Cardiac septum (tissue), 1 donor: ENCODE data around the gene TUT1. TPM values are rescaled to one million over a fixed set of nuclear protein-coding genes. Genes with fewer than 3 reads are reported as not detected.

ENCODE experiments used
- microRNA-seq: library from miRNA; unstranded; fragments of <30 nt; microRNA quantifications from one replicate; pipeline ENCODE4 v1.2.0, GENCODE V29; 2020
- total RNA-seq: library from RNA; stranded (reverse); fragmentation: NEBNext Ultra II Directional; extraction: Animal tissue kit (Norgen Biotek cat#: 25700); gene quantifications from one replicate; pipeline ENCODE4 v1.2.1, GENCODE V29; 2021
- donor health status: DM: no; HTN: no; CAD: no.

TUT1 gene
- total RNA-seq, 1 donor from 2014 or later = 11.7 TPM

Small RNA genes within 50 kb of the gene (microRNA-seq; reads per million reads assigned to microRNA genes)
- gene MIR6747 = not detected

Other genes starting within 250 kb of the TUT1 start
- gene SCGB1A1, start 172.5 kb downstream of the TUT1 start, total RNA-seq = not detected
- 485 TPM for gene AHNAK, start 44.7 kb downstream of the TUT1 start, total RNA-seq
- 735 TPM for gene EEF1G, start 17.6 kb downstream of the TUT1 start, total RNA-seq
- 36.8 TPM for gene MTA2, start 10.3 kb upstream of the TUT1 start, total RNA-seq
- 29.6 TPM for gene EML3, start 21.3 kb upstream of the TUT1 start, total RNA-seq
- 6.0 TPM for gene ROM1, start 21.7 kb upstream of the TUT1 start, total RNA-seq
- 16.0 TPM for gene B3GAT3, start 30.5 kb upstream of the TUT1 start, total RNA-seq
- 99.8 TPM for gene GANAB, start 55.1 kb upstream of the TUT1 start, total RNA-seq
- 10.0 TPM for gene INTS5, start 61.8 kb upstream of the TUT1 start, total RNA-seq
- gene C11orf98, start 73.7 kb upstream of the TUT1 start, total RNA-seq = 25.4 TPM
- gene CSKMT, start 73.8 kb upstream of the TUT1 start, total RNA-seq = 7.5 TPM
- 6.9 TPM for gene UQCC3, start 80.2 kb upstream of the TUT1 start, total RNA-seq
- 2.4 TPM for gene LBHD1, start 80.7 kb upstream of the TUT1 start, total RNA-seq
- gene UBXN1, start 87.5 kb upstream of the TUT1 start, total RNA-seq = 62.9 TPM
- gene LRRN4CL, start 98.0 kb upstream of the TUT1 start, total RNA-seq = 2.9 TPM
- gene BSCL2, start 115.9 kb upstream of the TUT1 start, total RNA-seq = 13.3 TPM
- 0.27 TPM for gene GNG3, start 116.2 kb upstream of the TUT1 start, total RNA-seq
- gene HNRNPUL2, start 135.9 kb upstream of the TUT1 start, total RNA-seq = 34.8 TPM
- 13.6 TPM for gene TTC9C, start 137.0 kb upstream of the TUT1 start, total RNA-seq
- gene ZBTB3, start 162.6 kb upstream of the TUT1 start, total RNA-seq = 10.9 TPM
- gene POLR2G, start 170.1 kb upstream of the TUT1 start, total RNA-seq = 45.3 TPM
- 9.7 TPM for gene TAF6L, start 179.9 kb upstream of the TUT1 start, total RNA-seq
- gene TMEM179B, start 195.9 kb upstream of the TUT1 start, total RNA-seq = 12.0 TPM
- gene TMEM223, start 200.5 kb upstream of the TUT1 start, total RNA-seq = 17.7 TPM
- gene NXF1, start 213.9 kb upstream of the TUT1 start, total RNA-seq = 36.7 TPM
- gene STX5, start 240.5 kb upstream of the TUT1 start, total RNA-seq = 19.7 TPM
- gene TEX54, start 241.3 kb upstream of the TUT1 start, total RNA-seq = not detected
- 22.8 TPM for gene WDR74, start 248.1 kb upstream of the TUT1 start, total RNA-seq